HTR-8/SVneo (cell line): ENCODE results near the gene CCDC148.

Experiments
- DNase-seq: peaks from one replicate; pipeline ENCODE4 v3.0.0; 2011; ENCODE audit warnings: low spot score, mixed read lengths; ENCODE audit not compliant: insufficient read length
- FAIRE-seq: peaks from 2 replicates; lab custom pipeline; 2011; peaks lifted over from hg19 to GRCh38; lab: Jason Lieb, UNC

The CCDC148 gene

DNA sequence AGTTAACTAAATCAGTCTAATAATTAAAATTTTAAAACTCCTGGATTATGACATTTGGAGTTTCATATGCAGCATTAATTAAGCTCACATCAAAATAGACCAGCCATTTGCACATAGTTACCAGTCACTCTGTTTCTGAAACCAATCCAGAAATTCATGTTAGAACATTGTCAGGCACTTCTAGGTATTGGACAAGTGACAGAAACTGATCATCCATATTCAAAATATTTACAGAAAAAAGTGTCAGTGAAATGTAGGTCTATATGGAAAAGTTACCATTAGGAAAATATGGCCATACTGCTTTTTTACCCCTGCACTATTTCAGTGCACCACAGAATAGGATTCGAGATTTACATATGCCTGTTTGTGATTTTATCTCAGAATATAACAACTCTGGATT is 321.5 kb downstream of the CCDC148 start:
- FAIRE-seq: no peak
- DNase-seq: no peak

DNA sequence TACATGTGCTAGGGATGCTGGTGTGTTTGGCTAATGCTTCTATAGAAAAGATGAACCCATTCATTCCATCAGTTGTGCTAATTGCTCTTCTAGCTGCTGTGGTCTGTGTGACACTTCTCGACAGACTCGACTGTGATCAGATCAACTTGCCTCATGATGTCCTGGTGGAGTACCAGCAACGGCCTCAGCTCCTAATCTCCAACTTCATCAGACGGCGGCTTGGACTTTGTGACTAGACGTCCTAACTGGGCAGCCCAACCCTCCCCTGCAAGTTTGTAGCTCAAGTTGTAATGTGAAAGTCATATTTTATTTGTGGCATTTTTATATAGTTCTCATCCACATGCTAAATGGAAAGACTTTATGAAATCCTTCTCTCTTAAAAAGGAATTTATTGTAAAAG is 321.9 kb downstream of the CCDC148 start:
- no peak for FAIRE-seq
- no peak for DNase-seq

DNA sequence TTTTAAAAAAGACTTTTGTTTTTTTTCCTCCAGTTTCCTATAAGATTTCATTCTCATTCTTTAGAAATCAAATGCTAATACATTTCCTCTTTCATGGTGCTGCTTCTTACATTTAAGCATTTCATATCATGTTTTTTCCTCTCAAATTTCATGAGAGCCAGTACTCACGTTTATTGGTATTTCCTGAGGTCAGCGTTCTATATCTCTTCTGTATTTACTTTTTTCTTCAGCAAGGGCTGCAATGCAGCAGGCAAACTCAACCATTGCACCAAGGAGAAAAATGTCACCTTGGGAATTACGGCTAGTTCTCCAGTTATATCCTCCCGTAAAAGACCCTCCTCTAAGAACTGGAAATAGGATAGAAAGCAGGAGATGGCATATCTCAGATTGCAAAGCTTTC is 322.5 kb downstream of the CCDC148 start:
- FAIRE-seq (no peak), DNase-seq (no peak)

DNA sequence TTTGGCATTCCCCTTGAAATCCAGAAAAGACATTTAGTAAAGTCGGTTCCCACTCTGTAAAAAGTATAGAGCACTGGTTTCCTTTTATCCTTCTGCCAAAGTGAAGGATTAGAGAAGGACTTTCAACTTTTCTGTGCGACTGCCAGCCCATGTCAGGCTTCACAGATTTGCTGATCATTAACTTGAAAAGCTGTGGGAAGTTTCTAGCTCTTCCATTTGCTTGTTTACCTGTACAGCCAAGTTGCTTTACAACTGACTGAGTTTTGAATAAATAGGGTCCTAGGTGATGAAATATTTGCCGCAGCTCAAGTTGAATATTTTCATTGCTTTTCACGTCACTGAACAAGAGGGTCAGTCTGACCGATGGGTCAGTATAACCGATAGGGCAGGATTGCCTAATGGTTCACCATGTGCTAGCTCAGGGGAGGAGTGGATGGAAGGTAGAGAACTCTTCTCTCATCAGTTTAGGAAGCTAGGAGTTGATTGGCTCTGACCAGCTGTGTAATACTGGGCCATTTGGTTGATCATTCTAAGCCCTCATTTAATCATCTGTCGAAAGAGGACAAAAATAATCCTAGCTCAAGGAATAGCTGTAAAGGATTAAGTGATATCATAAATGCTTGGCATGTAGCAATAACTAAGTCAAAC is 324.5 kb downstream of the CCDC148 start:
- DNase-seq (no peak), FAIRE-seq (no peak)

DNA sequence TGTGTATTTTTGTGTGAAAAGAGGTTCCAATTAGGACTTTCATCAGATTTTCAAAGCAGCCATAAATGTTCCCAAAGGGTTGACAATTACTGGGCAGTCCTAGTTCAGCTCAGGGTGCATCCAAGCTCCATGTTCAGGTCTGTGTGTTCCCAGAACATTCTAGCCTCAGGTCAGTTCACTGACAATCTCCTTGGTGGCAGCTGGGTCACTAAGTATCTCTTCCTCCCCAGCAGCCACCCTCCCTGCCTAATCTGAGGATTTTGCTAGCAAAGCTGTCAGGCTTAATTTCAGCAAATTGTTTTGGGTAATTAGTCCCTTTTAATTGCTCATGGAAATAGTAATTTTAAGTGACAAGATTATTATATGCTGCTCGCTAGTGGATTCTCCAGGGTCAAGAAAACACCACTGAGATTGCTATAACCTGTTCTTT is 325.1 kb downstream of the CCDC148 start:
- DNase-seq: no peak
- FAIRE-seq: no peak

DNA sequence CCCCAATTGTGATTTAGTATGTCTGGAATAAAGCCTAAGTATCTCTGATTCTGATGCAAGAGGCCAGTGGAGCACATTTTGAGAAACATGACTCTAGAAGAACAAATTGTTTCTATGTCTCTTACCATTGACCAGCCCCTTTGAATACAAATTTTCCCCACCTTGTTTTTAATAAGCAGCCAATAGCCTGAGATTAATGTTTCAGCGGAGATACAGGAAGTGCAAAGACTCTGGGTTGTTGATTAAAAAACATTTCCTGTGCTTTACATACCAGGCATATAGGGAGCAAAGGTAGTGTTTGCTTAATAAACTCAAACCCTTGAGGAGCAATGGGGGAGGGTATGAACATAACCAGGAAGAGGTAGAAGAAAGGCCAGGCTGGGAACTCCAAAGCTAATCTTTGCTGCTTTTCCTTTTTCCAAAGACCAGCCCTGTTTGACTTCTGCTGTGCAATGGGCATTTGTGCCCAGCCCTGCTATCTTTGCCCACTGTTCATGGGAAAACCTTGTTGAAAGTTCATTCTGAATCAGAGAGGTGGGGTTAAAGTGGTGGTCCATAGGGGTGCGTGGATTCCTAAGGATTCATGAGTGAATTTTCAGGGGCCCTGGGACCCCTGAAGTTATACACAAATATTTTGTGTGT is 325.6 kb downstream of the CCDC148 start:
- FAIRE-seq: no peak
- DNase-seq: no peak

DNA sequence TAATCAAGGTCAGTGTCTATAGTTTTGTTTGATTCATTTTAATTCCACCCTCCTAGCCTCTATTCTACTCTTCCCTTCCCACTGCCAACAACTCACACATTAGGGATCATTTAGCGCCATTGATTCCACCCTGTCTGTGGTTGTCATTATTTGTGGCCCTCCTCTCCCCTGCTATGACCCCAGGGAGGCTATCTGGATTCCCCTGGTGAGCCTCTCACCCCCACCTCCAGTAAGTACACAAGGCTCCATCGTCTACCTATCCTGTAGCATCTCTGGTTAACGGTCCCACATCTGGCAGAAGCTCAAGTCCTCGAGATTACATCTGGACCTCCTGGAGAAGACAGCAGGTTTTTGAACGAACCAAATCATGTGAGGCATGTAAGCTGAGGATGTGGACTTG is 327.5 kb downstream of the CCDC148 start:
- no peak for FAIRE-seq

DNA sequence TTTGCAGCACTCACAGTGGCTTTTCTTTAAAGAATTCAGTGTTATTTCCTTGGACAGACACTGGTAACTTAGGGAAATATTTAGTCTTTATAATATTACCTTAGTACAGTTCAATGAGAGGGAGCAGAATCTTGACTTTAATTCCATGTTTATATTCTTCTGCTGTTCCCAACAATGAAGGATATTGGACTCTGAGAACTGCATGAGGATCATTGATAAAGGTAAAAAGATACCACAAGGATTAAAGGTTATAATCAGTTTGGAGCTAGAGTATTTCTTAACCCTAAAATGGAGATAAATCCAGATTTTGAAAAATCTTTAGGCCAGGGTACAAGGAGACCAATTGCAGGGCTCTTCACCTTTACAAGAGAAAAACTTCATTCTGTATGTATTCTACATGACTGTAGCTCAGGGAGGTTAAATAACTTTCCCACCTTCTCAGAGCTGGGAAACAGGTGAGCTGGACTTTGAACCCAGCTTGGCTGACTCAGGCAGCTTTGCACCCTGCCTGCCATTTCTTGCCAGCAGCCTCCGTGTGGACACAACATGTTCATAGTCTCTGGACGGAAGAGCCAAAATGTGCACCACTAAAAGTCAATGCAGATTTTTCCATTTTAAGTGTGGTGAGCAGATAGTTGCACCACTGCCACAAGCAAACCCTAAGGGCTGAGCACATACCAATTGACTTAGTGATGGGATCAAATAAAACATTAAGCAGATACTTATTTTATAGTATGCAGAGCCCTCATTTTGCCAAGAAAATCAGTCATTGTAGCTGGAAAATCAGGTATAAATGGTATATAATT is 328.2 kb downstream of the CCDC148 start:
- DNase-seq (no peak), FAIRE-seq (no peak)

More for the DNA sequence above, 327.5 kb downstream of the CCDC148 start:
- DNase-seq: no peak

DNA sequence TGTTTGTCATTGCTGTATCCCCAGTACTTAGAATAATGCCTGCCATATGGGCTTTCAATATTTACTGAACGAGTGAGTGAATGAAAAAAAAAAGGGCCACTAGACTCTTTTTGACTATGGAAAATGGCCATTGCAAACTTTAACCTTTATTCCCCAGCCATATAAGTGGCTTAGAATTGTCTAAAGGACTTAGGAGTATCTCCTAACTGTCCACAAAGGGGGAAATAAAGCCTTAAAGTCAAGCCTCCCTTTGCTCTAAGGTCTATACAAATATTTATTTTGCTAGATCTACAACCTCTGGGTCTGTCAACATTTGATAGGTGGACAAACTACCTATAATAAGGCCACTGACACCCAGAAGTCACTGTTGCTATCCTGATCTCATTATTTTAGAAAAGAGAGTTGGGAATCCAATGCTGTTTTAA is 329.2 kb downstream of the CCDC148 start:
- FAIRE-seq (no peak), DNase-seq (no peak)

DNA sequence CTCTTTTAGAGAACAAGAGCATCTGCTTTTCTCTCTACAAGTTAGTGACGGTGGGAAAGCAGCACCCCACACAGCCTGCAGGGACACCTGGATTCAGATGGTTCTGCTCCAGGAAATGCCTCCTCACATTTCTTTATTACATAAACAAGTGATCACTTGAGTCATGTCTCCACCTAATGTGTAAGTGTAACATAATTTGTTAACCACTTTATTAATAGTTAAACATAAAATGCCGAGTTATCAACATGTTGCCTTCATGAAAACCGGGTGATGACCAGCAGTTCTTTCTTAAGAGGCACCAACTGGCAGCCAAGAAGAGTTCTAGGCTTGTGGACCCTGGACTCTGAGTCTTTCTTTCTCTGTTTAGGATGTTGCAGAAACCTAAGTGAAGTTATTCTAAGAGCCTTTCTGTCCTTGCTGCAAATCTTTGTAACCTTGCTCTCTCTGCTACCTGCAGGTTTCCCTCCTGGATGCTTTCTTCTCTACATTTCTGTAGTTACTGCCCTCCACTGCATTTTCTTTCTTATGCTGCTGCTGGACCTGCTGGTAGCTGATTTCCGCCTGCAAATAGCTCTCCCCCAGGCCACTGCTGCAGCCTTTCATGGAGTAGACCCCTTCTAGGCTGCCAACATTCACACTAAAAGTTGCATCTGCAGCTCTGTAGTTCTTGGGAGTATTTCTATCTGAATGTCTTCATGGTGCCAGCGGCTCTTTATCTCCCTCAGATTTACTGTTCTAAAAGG is 330.6 kb downstream of the CCDC148 start:
- DNase-seq (no peak), FAIRE-seq (no peak)

DNA sequence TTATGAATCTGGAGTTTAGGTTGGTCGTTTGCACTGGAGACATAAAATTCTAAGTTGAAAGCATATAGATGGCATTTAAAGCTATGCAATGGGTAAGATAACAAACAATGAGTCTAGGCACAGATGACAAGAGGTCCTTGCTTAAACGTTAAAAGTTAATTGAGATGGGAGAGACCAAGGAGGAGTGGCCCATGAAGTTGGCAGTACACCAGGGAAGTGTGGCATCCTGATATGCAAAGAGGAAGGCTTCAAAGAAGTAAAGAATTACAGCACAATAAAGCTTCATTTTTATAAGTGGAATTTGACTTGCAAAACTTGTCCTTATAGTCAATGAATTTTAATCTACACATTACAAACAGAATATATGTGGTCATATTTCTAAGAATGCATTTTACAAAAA is 331.7 kb downstream of the CCDC148 start:
- FAIRE-seq: no peak
- no peak for DNase-seq
